Hepatic stellate cell (primary cell): Measurements from ENCODE around the gene SIRT3.

ENCODE experiments used
- DNase-seq: peaks from one replicate; pipeline ENCODE4 v3.0.0; 2011; ENCODE audit warnings: low spot score

The SIRT3 gene

GRCh38 chr11:215581-216037 is 20.5 kb downstream of the SIRT3 start:
- no peak for DNase-seq

GRCh38 chr11:214083-214482 is 22.1 kb downstream of the SIRT3 start:
- no peak for DNase-seq

- no peak for DNase-seq
Observed at GRCh38 chr11:213111-213510, 23.0 kb downstream of the SIRT3 start.

GRCh38 chr11:212150-213100 is 23.7 kb downstream of the SIRT3 start:
- no peak for DNase-seq

GRCh38 chr11:211741-212140 is 24.4 kb downstream of the SIRT3 start:
- no peak for DNase-seq

GRCh38 chr11:211295-211694 is 24.8 kb downstream of the SIRT3 start:
- DNase-seq, result no peak

- DNase-seq, result no peak
Observed at GRCh38 chr11:210803-211180, 25.4 kb downstream of the SIRT3 start.

GRCh38 chr11:210122-210802 is 25.9 kb downstream of the SIRT3 start:
- DNase-seq, result peak; percentile 91

- DNase-seq, result peak; percentile 59
Observed at GRCh38 chr11:209275-210121, 26.6 kb downstream of the SIRT3 start.

GRCh38 chr11:208917-209260 is 27.3 kb downstream of the SIRT3 start:
- DNase-seq, result peak; percentile 30

- DNase-seq, result peak; percentile 87
Observed at GRCh38 chr11:208181-208916, 27.8 kb downstream of the SIRT3 start.

GRCh38 chr11:207863-208180 is 28.3 kb downstream of the SIRT3 start:
- peak; percentile 64 for DNase-seq

- DNase-seq, result peak; percentile 98
Observed at GRCh38 chr11:207208-207862, 28.8 kb downstream of the SIRT3 start, which contains the start of the genes BET1L and RIC8A. BET1L (minus strand) TSS chr11:207399; CDS start chr11:207321, 78 bp downstream. RIC8A (plus strand) TSS chr11:207708; CDS start chr11:208855, 1,147 bp downstream.

- peak; percentile 73 for DNase-seq
Observed at GRCh38 chr11:206526-207207, 29.5 kb downstream of the SIRT3 start.

- no peak for DNase-seq
Observed at GRCh38 chr11:206002-206384, 30.1 kb downstream of the SIRT3 start.

- DNase-seq, result no peak
Observed at GRCh38 chr11:205221-206001, 30.7 kb downstream of the SIRT3 start.

- no peak for DNase-seq
Observed at GRCh38 chr11:204587-205109, 31.5 kb downstream of the SIRT3 start.

- DNase-seq, result no peak
Observed at GRCh38 chr11:203945-204586, 32.1 kb downstream of the SIRT3 start.
